Ascending aorta (tissue), 2 donors: ENCODE results near the gene SNED1. TPM values are rescaled to one million over a fixed set of nuclear protein-coding genes. Genes with fewer than 3 reads are reported as not detected.

Experiments
- DNase-seq, 2 donors: peaks; one replicate each; pipeline ENCODE4 v3.0.0-alpha.2; 2019; ENCODE audit warnings: low spot score in 2 of 2
- H3K27ac ChIP-seq, 2 donors: fragments of 200-600 bp; sonication (generic); one replicate each; pipeline ENCODE4 v1.5.1; 2016 to 2017; ENCODE audit warnings: mild to moderate bottlenecking in 1 of 2
- H3K27me3 ChIP-seq: fragments of 200-600 bp; sonication (generic); one replicate; pipeline ENCODE4 v1.5.1; 2017
- H3K36me3 ChIP-seq, 2 donors: fragments of 200-600 bp; sonication (generic); one replicate each; pipeline ENCODE4 v1.5.1; 2016
- H3K4me1 ChIP-seq, 2 donors: fragments of 200-600 bp; sonication (generic); one replicate each; pipeline ENCODE4 v1.5.1; 2016 to 2017; ENCODE audit warnings: mild to moderate bottlenecking in 1 of 2
- H3K4me3 ChIP-seq, 2 donors: fragments of 200-600 bp; sonication (generic); one replicate each; pipeline ENCODE4 v1.5.1; 2016 to 2017; ENCODE audit warnings: mild to moderate bottlenecking in 1 of 2
- H3K9me3 ChIP-seq, 2 donors: fragments of 200-600 bp; sonication (generic); one replicate each; pipeline ENCODE4 v1.5.1; 2016
- CTCF ChIP-seq, 3 experiments: fragments of 200-600 bp in 2 of 3; fragments of 450-650 bp in 1 of 3; sonication (generic) in 2 of 3; IDR thresholded peaks; one replicate each; pipeline ENCODE4 v1.5.1; 2016 to 2019; ENCODE audit warnings: antibody characterized with exemption in 3 of 3, mild to moderate bottlenecking in 1 of 3, moderate library complexity in 1 of 3
- intact Hi-C: fragments of 100-400 bp; cut with DNase I; formaldehyde crosslinking; loops from one replicate; pipeline ENCODE4 v1.15.1; 2023
- total RNA-seq: library from RNA; depleted of rRNA; stranded (reverse); fragments of >200 nt; gene quantifications from one replicate; pipeline ENCODE4 v1.1.0, GENCODE V29; 2016

The SNED1 gene
- total RNA-seq, 1 donor from 2014 or later: 84.3 TPM

- no peaks in the 10 kb centered on the region for H3K4me1 ChIP-seq
- no peak for TF ChIP-seq CTCF (IDR thresholded peaks at IDR 0.05)
- no peak overlapping the region for H3K27ac ChIP-seq
- no peaks in the 10 kb centered on the region for H3K36me3 ChIP-seq
- DNase-seq: no peak
- intact Hi-C loops: no loop called here
- H3K9me3 ChIP-seq: no peaks in the 10 kb centered on the region
- H3K27me3 ChIP-seq: no peaks in the 10 kb centered on the region
- no peak overlapping the region for H3K4me3 ChIP-seq
Observed at GRCh38 chr2:241122376-241123002, 124.1 kb downstream of the SNED1 start.

- intact Hi-C loops: no loop called here
- Histone ChIP-seq H3K4me1 (no peaks in the 10 kb centered on the region), H3K27me3 (no peaks in the 10 kb centered on the region), H3K27ac (no peak overlapping the region), H3K36me3 (no peaks in the 10 kb centered on the region), H3K9me3 (no peaks in the 10 kb centered on the region), H3K4me3 (no peak overlapping the region)
- no peak for TF ChIP-seq CTCF (IDR thresholded peaks at IDR 0.05)
- no peak for DNase-seq
Observed at GRCh38 chr2:241123816-241124536, 125.6 kb downstream of the SNED1 start.

GRCh38 chr2:241125626-241126025 is 127.2 kb downstream of the SNED1 start:
- intact Hi-C loops: no loop called here
- H3K27ac ChIP-seq: no peak overlapping the region
- TF ChIP-seq CTCF (IDR thresholded peaks at IDR 0.05): no peak
- H3K36me3 ChIP-seq: no peaks in the 10 kb centered on the region
- H3K4me1 ChIP-seq: no peaks in the 10 kb centered on the region
- no peak for DNase-seq
- H3K27me3 ChIP-seq: no peaks in the 10 kb centered on the region
- H3K9me3 ChIP-seq: no peaks in the 10 kb centered on the region
- no peak overlapping the region for H3K4me3 ChIP-seq

- no peak for TF ChIP-seq CTCF (IDR thresholded peaks at IDR 0.05)
- Histone ChIP-seq H3K27ac (no peak overlapping the region), H3K36me3 (no peaks in the 10 kb centered on the region), H3K4me1 (no peaks in the 10 kb centered on the region), H3K4me3 (no peak overlapping the region), H3K27me3 (no peaks in the 10 kb centered on the region), H3K9me3 (no peaks in the 10 kb centered on the region)
- intact Hi-C loops: no loop called here
- no peak for DNase-seq
Observed at GRCh38 chr2:241126201-241126611, 127.8 kb downstream of the SNED1 start.

GRCh38 chr2:241126771-241127202 is 128.4 kb downstream of the SNED1 start:
- no peak overlapping the region for H3K27ac ChIP-seq
- no peaks in the 10 kb centered on the region for H3K36me3 ChIP-seq
- TF ChIP-seq CTCF (IDR thresholded peaks at IDR 0.05): no peak
- no peaks in the 10 kb centered on the region for H3K27me3 ChIP-seq
- H3K4me1 ChIP-seq: no peaks in the 10 kb centered on the region
- no peak overlapping the region for H3K4me3 ChIP-seq
- intact Hi-C loops: no loop called here
- no peak for DNase-seq
- no peaks in the 10 kb centered on the region for H3K9me3 ChIP-seq
